CD1c-positive myeloid dendritic cell (primary cell): Measurements from ENCODE around the gene FGF18.

Source experiments
- DNase-seq: peaks from one replicate; pipeline ENCODE4 v3.0.0-alpha.2; 2016; ENCODE audit errors: extremely low spot score

Gene FGF18

DNA sequence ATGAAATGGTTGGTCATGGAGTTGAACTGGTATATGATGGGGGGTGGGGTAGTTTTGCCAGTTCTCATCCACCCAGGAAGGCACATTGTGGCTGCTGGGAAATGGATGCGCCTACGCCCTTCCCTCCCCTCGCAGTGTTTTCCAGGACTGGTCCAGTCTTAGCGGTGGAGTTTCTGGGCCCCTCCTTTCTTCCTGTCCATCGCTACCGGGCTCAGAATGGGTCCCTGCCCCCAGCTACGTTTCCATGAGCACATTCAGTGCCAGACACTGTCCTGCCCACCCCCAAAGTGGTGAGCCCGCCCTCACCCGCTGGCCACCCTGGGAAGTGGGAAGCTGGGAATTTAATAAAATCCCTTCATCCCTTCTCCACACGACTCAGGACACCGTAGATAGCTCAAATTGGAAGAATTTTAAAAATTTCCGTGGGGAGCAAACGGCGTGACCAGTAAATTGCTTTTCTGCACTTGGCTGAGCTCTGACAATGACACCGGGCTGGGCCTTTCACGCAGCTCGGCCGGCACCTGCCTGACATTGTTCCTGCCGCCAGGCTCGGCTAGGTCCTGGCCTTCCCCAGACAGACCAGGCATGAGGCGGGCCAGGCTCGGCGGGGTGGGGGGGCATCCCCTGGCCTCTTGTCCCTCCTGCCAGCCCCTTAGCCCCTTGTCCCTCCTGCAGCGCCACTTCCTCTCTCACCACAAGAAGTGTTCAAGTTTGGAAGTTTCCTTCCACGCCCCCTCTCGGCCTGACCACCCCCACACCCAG lies 3.6 kb downstream of the FGF18 start:
- no peak for DNase-seq

DNA sequence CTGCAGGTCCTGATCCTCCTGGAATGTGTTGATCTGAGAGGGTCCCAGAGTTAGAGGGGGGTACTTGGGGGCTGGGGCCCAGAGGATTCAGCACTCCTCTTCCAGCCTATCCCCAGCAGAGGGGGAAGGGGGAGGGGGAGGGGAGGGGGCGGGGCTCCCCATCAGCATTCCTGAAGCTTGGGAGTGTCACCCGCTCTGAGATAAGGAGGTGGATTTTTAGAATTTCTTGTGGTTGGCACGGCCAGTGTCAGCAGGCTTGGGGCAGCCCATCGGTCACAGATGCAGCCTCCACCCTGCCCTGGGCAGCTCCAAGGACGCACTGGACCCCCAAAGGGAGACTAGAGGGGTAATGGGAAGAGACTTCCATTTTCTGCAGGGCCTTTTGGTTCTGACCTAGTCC lies 5.3 kb downstream of the FGF18 start:
- DNase-seq: no peak

DNA sequence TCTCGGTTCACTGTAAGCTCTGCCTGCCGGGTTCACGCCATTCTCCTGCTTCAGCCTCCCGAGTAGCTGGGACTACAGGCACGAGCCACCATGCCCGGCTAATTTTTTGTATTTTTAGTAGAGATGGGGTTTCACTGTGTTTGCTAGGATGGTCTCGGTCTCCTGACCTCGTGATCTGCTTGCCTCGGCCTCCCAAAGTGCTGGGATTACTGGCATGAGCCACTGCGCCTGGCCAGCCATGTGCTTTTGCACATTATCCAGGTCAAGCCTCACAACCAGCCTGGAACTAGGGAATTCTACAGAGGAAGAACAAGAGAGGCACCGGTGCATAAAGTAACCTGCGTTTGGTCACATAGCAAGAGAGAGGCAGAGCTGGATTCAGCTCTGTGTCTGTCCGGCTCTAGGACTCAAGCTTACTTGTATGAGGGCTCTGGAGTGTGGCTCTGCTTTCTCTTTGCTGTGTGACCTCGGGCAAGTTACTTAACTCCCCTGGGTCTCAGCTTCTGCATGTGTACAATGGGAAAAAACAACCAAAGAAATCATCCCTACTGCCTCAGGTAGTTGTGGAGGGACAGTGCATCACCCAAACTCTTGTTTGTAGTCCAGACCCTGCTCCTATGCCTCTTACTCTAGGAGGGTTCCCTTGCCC lies 6.3 kb downstream of the FGF18 start:
- no peak for DNase-seq

DNA sequence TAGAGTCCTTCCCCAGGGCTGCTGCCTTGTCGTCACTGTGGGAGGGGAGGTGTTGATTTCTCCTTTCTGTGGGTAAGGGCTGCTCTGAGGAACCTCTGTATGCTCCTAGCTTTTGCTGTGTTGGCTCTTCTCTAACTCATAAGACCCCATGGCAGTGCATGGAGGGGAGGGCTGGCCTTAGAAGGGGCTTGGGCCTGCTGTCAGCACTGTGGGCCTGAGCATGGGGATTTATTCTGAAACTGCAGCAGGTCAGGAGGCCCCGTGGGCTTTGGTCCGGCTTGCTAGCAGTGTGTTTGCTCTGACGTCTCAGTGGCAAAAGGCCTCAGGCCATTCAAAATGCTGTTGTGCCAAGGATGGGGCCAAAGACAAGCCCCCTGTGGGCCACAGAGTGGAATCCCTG lies 6.8 kb downstream of the FGF18 start:
- no peak for DNase-seq

DNA sequence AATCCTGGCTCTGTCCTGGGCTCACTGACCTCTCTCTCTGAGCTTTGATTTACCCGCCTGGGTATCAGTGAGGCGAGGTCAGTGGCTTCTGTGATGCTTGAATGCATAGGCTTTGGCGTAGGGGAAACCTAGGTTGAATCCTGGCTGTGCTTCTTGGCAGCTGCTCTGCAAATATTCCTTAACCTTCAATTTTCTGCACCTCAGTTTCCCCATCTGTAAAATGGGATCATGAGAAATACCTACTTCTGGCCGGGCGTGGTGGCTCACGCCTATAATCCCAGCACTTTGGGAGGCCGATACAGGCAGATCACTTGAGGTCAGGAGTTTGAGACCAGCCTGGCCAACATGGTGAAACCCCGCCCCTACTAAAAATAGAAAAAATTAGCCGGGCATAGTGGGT lies 7.2 kb downstream of the FGF18 start:
- no peak for DNase-seq

DNA sequence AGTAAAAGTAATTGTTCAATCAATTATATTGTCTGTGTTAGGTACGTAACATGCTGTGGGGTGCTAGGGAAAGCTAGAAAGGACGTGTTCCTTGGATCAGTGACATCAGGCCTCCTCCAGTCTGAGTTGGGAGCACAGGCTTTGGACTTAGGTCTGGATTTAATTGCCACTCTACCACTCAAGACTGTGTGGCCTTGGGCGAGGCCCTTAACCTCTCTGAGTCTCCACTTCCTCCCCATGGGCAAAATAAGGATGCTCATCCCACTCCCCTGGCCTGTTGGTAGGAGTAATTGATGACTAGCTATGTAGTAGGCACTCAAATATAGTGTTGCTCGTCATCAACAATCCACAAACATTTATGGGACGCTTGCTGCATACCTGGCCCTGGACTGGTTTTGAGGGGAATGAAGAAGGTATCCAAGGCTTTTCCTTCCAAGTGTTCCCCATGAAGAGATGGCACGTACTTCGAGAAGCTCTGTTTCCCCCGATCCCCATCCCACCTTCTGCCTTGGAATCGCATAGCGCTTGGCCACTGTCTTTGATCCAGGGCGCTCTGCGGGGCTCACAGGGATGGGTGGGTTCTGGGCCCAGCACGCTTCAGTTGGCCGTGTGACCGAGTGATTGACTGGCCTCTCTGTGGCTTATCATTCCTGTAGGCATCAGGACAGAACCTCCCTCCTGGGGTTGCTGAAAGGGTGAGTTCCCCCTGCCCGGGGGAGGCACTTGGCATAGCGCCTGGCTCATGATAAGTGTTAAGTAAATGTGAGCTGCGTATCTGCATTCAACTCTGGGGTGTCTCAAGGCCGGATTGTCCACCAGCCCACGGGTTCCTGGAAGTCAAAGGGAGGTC lies 8.1 kb downstream of the FGF18 start:
- DNase-seq: no peak

DNA sequence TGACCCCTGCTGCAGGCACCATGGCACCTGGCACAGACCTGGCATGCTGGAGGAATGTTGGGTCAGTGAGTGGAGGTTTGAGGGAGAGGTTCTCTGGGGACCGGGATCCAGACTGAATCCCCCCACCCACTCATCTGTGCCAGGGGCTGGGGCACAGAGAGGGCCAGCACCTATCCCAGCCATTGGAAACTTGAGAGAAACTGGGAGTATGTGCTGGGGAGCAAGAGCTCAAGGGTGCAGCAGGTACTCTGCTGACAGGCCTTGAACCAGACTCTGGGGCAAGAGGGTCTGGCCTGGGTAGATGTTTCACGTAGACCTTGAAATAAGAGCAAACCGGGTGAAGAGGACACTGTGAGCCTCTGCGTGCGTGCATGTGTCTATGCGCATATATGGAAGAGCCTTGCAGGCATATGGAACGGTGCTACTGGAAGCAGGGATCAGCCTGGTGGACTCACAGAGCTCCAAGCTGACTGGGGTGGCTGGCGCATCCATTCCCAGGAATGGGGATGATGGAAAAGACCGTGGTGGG lies 8.8 kb downstream of the FGF18 start:
- no peak for DNase-seq

DNA sequence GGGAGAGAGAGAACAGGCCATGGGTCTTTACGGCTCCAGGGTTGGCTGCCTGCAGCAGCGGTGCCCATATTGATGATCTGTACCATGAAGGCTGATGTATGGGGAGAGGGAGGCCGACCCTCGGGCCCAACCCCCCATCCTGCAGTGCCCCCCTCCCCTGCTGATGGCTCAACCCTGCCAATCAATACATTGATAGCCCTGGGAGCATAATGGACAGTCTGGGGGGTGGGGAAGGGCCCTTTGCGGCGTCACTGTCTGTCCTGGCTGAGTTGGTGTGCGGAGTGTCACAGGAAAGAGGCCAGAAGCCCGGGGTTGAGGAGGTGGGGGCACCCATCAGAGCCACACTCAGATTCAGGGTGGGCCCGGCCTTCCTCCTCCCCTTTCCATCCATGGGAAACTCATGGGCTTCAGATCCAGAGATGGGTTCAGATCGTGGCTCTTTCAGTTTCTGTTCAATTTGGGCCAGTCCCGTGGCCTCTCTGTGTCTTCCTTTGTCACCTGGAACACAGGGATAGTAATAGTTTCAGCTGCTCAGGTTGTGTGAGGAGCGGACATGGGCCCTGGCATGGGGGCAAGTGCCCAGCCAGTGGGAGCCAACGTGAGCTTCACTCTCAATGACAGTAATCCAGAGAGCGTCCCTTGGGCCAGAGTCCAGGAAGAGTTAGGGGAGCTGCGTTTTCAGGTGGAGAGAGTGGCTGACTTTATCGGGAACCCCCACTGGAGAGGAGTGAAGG lies 9.5 kb downstream of the FGF18 start:
- no peak for DNase-seq

DNA sequence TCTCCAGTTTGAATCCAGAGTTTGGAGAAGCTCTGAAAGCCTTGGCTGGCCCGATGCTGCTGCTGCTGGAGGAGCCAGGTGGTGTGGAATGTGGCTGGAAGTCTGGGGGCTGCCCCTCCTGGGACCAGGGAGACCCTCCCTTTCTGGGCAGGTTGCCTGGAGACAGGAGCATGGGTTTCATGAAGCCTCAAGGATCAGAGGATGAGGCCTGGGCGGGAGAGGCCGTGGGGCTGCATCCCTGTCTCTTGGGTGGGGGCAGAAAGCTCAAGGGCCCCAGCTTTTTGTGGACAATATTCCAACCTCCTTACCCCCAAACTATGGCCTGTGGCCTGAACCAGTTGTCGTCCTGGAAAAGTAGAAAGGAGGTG lies 10.1 kb downstream of the FGF18 start:
- DNase-seq: no peak

DNA sequence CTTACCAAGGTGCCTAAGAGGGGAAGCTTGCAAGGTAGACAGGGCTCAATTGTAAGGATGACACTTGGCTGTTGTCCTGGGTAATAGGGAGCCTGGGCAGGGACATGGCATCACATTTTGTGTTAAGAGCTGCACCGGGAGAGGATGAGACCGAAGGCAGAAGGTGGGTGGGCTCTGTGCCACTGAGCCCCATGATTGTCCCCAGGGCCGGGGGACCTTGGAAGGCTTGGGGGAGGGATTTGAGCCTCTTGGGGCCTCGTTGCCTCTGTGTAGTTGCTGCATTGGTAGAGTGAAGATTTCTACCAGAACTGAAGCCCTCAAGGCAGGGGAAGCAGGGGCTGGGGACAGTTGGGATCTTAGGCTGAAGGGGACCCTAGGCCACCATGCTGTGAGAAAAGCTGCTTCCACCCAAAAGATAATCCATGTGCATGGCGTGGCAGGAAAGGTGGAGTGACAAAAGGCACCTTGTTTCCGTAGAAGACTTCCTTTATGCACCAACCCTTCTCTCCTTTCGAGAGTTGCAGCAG lies 11.9 kb downstream of the FGF18 start:
- DNase-seq: no peak

DNA sequence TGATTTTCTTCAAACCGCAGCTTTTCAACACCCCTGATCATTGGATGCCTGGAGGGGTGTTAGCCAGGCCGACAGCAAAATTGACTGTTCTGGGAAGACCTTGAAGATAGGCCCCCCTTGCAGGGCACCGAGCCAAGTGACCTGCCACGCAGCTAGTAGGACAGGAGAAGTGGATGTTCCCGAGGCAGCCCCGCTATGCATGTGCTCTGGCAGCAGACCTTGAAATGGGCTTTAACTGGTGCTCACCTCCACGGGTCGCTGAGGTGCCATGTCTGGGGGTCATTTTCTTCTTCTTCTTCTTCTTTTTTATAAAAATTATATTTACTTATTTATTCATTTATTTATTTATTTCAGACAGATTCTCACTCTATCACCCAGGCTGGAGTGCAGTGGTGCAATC lies 12.6 kb downstream of the FGF18 start:
- DNase-seq: no peak

DNA sequence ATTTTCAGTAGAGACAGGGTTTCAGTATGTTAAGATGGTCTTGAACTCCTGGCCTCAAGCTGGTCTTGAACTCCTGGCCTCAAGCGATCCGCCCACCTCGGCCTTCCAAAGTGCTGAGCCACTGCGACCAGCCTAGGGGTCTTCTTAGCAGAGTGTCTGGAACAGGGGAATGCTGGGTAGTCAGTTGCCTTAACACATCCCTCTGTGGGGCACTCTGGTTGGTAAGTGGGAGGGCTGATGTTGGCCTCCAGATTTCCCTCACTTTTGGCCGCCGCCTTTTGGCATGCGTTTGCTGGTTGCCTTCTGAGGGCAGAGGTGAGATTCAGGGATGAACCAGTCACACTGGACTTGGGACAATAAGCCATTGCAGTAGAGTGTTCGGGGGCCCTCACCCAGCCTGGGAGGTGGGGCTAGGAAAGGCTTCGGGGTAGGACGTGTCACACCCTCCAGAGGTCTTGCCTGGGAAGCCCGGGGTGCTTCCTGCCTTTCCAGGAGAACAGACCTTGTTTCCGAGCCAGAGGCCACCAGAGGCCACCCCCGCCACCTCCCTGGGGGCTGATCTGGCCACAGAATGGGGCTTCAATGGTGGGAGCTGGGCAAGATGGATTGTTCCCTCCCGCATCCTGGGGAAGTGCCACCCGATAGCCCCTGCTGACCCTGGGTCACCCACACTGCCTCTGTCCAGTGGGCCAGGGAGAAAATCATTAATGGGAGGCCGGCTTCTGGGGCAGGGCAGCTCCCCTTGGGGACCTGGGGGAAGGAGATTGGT lies 13.3 kb downstream of the FGF18 start:
- DNase-seq: no peak

DNA sequence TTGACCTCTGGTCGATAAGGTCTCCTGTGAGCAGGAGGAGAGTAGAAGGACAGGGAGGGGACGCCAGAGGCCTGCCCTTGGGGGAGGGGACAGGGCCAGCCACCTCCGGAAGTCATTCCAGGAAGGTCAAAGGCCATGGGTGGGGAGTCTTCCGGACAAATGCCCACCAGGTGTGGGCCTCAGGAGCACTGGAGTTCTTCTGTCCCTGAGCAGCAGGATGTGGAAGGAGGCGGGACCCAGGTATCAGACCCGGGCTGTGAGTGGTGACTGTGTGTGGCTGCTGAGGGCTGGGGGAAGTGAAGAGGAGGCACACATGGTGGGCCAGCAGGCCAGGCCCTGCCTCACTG lies 13.9 kb downstream of the FGF18 start:
- no peak for DNase-seq

DNA sequence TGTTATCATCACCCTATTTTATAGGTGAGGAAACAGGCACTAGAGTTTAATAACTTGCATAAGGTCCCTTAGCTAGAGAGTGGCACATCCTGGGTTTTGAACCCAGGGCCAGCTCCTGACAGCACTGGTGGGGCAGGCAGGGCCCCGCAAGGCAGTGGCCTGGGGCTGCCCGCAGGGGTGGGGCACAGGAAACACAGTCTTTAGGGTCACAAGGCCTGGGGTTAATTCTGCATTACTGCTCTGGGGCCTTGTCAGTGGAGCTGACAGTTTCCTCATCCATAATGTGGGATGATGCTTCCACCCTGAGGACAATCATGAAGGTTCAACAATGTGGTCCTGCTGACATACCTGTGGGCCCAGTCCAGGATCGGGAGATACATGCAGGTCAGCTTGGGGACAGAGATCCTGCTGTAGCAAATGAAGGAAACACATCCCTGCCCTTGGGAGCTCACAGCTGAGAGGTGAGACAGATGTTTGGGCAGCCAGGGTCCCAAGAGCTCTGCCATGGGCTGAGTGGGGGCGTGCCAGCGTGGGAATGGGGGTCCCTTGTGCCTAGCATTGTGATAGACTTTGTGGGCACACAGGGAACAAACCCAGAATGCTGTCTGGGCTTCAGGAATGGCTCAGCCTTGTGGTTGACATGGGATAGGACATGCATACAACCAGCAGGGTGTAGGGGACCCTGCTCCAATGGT lies 14.7 kb downstream of the FGF18 start:
- DNase-seq: no peak

DNA sequence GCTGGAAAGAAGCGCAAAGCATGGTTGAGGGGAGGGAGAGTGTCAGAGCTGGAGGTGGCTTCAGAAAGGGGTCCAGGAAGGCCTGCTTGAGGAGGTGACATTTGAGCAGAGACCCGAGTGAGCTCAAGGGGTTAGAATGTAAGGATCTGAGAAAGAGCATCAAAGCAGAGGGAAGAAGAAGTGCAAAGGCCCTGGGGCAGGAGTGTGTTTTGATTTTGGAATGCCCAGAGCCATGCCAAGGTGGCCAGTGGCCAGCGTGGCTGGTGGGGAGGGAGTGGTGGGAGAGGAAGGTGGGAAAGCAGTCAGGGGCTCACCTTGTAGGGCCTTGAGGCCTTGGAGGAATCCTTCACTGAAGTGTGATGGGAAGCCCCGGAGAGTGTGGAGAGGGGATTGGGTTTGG lies 15.4 kb downstream of the FGF18 start:
- no peak for DNase-seq

DNA sequence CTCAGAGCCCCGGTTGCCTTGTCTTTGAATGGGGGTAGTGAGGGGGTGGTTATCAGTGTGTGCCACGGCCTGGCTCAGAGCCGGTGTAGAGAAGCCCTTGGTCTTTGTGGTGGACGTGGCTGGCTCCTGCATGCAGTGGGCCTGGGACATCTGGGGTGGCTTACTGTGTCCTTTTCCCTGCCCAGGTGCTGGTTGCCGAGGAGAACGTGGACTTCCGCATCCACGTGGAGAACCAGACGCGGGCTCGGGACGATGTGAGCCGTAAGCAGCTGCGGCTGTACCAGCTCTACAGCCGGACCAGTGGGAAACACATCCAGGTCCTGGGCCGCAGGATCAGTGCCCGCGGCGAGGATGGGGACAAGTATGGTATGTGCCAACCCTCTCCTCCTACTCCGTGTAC lies 16.5 kb downstream of the FGF18 start:
- no peak for DNase-seq

DNA sequence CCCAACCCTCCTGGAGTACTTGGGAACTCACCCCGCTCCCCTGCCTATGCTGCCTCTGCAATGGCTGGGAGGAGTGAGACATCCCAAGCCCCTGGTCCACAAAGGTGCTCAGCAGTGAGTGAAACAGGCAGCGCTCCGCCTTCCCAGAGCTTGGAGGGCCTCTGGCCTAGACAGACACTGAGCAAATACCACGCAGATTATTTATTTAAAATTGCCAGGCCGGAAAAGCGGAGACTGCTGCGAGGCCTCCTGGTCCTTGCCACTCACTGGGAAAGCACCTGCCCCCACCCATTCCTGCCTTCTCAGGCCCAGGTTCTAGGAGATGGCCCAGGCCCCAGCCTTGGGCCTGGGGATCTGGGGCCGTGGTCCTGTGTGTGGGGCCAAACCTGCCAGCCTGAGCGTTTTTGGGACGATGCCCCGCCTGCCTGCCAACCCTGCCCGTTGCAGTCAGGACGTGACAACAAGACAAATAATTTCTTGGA lies 17.4 kb downstream of the FGF18 start:
- no peak for DNase-seq

DNA sequence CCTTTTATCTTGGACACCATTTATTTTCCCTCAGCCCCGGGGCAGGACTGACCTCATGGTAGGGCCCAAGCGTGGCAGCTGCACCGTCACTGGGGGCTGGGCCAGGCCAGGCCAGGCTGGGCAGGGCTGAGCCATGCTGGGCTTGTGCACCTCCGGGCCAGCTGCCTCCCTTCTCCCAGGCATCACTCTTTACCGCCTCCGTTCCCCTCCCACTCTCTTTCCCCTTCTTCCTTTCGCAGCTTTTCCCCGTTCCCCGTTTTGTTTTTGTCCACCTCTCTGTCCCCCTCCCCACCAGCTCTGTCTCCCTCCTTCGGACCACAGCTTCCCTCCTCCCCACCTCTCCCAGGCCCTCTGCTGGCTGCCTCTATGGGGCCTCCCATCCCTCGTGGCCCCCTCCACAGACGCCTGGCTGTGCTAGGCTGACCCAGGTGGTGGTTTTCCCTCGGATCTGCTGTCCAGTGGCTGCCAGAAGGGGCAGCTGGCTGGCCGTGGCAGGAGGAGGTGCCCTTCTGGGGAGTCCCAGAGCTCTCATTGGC lies 17.9 kb downstream of the FGF18 start:
- no peak for DNase-seq

DNA sequence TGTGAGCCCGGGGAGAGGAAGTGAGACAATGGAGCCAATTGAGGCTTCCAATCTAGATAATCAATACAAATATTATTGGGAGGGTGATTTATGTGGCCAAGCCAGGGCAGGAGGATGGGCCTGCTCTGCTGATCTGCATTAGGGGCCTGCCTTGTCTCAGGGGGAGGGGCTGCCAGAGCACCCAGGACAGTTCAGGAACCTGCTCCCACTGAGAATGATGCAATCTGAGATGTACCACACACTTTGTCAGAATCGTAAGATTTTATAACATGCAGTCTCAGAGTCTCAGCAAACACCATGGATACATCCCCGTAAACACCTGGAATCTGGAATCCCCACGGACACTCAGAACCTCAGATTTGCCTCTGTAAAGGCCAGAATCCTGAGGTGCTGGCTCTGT lies 19.3 kb downstream of the FGF18 start:
- DNase-seq: no peak

DNA sequence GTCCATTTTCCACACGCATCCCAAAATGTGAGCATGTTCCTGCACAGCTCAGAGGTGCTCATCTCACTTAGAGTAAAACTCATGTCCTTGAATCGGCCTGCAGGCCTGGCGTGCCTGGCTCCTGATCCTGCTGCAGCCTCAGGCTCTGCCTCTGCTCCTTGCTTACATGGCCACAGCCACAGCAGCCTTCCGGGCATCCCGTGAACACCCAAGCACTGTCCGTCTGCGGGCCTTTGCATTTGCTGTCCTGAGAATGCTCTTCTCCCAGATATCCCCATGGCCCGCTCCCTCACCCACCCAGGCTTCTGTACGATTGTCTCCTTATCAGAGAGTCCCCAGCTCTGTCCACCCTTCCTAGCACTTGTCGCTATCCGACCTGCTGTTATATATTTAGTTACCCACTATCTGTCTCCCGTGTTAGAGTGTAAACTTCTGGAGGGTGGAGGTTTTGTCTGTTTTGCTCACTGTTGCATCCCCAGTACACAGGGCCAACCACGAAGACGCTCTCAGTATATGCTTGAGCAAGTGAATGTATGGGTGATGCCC lies 21.9 kb downstream of the FGF18 start:
- no peak for DNase-seq
